HCT116 (cell line): Measurements from ENCODE around the gene HADH. TPM values are rescaled to one million over a fixed set of nuclear protein-coding genes. Genes with fewer than 3 reads are reported as not detected.
"Not testable (repeated sequence)": the region's sequence is repeated elsewhere in the genome, so short reads cannot be mapped to it uniquely, and the experiment has no call there.

Source experiments
- ATAC-seq: fragments of 200-7000 bp; cut with Tn5 transposase; 2 replicates; pipeline ENCODE4 v1.9.1; 2020; ENCODE audit warnings: mild to moderate bottlenecking, moderate library complexity
- BruUV-seq: library from RNA; stranded (reverse); fragments of 400-500 nt; replicated peaks from 2 replicates; lab custom pipeline; 2021; lab: Mats Ljungman, UMichigan
- CTCF ChIA-PET: fragments of 300-600 bp; sonication (Branson Sonifier 250); formaldehyde crosslinking; loops from one replicate; lab custom pipeline; 2021; ENCODE audit warnings: antibody characterized with exemption; lab: Charles Lee
- POLR2A ChIA-PET: fragments of 300-600, 350-600 bp; sonication (Branson Sonifier 250); formaldehyde crosslinking; loops from one replicate; lab custom pipeline; 2021; ENCODE audit warnings: antibody characterized with exemption; lab: Charles Lee
- RAD21 ChIA-PET, 2 experiments: fragments of 300-600 bp; sonication (Branson Sonifier 250); formaldehyde crosslinking; loops; one replicate each; lab custom pipeline; 2023; ENCODE audit warnings: low total read pairs in 2 of 2; ENCODE audit not compliant: uncharacterized antibody in 2 of 2, unreplicated experiment in 2 of 2, low non-redundant PET in 1 of 2; lab: Charles Lee
- DNase-seq: peaks from one replicate; pipeline ENCODE4 v3.0.0-alpha.2; 2010; ENCODE audit warnings: low read depth, low spot score
- H2AFZ ChIP-seq: fragments of 200-600 bp; shearing (Covaris generic), sonication (generic); 2 replicates; pipeline ENCODE4 v1.6.1; 2017; ENCODE audit warnings: low read depth, mixed run types, mixed read lengths, antibody characterized with exemption, low read length; ENCODE audit not compliant: poor library complexity, severe bottlenecking
- H3K27ac ChIP-seq: 2 replicates; pipeline ENCODE4 v1.5.1; 2012; ENCODE audit warnings: low read depth, low read length
- H3K27me3 ChIP-seq: fragments of 200-600 bp; sonication (generic); 2 replicates; pipeline ENCODE4 v1.6.1; 2016; ENCODE audit warnings: mixed run types, low read length, mixed read lengths; ENCODE audit not compliant: insufficient read depth
- H3K36me3 ChIP-seq, 2 experiments: fragments of 200-500 bp in 1 of 2; fragments of 200-600 bp in 1 of 2; sonication (Bioruptor generic) in 1 of 2; sonication (generic) in 1 of 2; 2 replicates each; pipeline versions ENCODE4 v1.5.1 to v1.6.1; 2014 to 2016; ENCODE audit warnings: low read length in 2 of 2, inconsistent platforms in 1 of 2, mixed read lengths in 1 of 2, mixed run types in 1 of 2; ENCODE audit not compliant: insufficient read depth in 2 of 2, control insufficient read depth in 1 of 2
- H3K4me1 ChIP-seq, 2 experiments: fragments of 200-600 bp in 1 of 2; sonication (generic) in 1 of 2; 2 replicates each; pipeline versions ENCODE4 v1.5.1 to v1.6.1; 2012 to 2017; ENCODE audit warnings: low read length in 2 of 2, inconsistent platforms in 1 of 2, mild to moderate bottlenecking in 1 of 2, mixed read lengths in 1 of 2, mixed run types in 1 of 2, moderate library complexity in 1 of 2; ENCODE audit not compliant: insufficient read depth in 2 of 2, control insufficient read depth in 1 of 2
- H3K4me2 ChIP-seq: fragments of 200-600 bp; sonication (generic); 2 replicates; pipeline ENCODE4 v1.6.1; 2017; ENCODE audit warnings: mixed run types, low read length, mixed read lengths
- H3K4me3 ChIP-seq, 2 experiments: fragments of 200-600 bp in 1 of 2; sonication (generic) in 1 of 2; replicated peaks in 1 of 2; 2 replicates each; pipeline ENCODE4 v1.5.1; 2011 to 2016; ENCODE audit warnings: low read length in 2 of 2, control low read depth in 1 of 2, low read depth in 1 of 2, mild to moderate bottlenecking in 1 of 2, mixed read lengths in 1 of 2, mixed run types in 1 of 2
- H3K79me2 ChIP-seq: fragments of 200-600 bp; sonication (generic); 2 replicates; pipeline ENCODE4 v1.6.1; 2017; ENCODE audit warnings: mild to moderate bottlenecking, mixed run types, low read length, moderate library complexity, mixed read lengths; ENCODE audit not compliant: insufficient read depth
- H3K9ac ChIP-seq: fragments of 200-600 bp; sonication (generic); 2 replicates; pipeline ENCODE4 v1.6.1; 2016; ENCODE audit warnings: low read length, mixed read lengths
- H3K9me2 ChIP-seq: fragments of 200-600 bp; sonication (generic), shearing (Covaris generic); 2 replicates; pipeline ENCODE4 v1.6.1; 2017; ENCODE audit warnings: mixed run types, mild to moderate bottlenecking, moderate library complexity; ENCODE audit not compliant: insufficient read depth
- H3K9me3 ChIP-seq, 2 experiments: fragments of 200-500 bp in 1 of 2; fragments of 200-600 bp in 1 of 2; sonication (Bioruptor generic) in 1 of 2; sonication (generic) in 1 of 2; 2 replicates each; pipeline ENCODE4 v1.6.1; 2014 to 2017; ENCODE audit warnings: low read length in 2 of 2, mixed read lengths in 2 of 2, inconsistent platforms in 1 of 2, low read depth in 1 of 2, mild to moderate bottlenecking in 1 of 2, mixed run types in 1 of 2, moderate library complexity in 1 of 2; ENCODE audit not compliant: control insufficient read depth in 1 of 2, insufficient read depth in 1 of 2
- H4K20me1 ChIP-seq: fragments of 200-600 bp; sonication (generic), shearing (Covaris generic); 2 replicates; pipeline ENCODE4 v1.6.1; 2017; ENCODE audit warnings: mixed run types, mild to moderate bottlenecking, moderate library complexity; ENCODE audit not compliant: insufficient read depth
- CEBPB ChIP-seq: IDR thresholded peaks from 2 replicates; pipeline ENCODE4 v1.6.1; 2012; ENCODE audit warnings: low read depth
- EGR1 ChIP-seq: IDR thresholded peaks from 2 replicates; pipeline ENCODE4 v1.6.1; 2012; ENCODE audit warnings: low read depth
- EZH2 ChIP-seq: fragments of 200-600 bp; sonication (generic); IDR thresholded peaks from 2 replicates; pipeline ENCODE4 v1.6.1; 2017; ENCODE audit warnings: antibody characterized with exemption, mixed run types
- POLR2A ChIP-seq: IDR thresholded peaks from 2 replicates; pipeline ENCODE4 v1.7.0; 2011; ENCODE audit warnings: borderline replicate concordance; ENCODE audit not compliant: insufficient read depth, insufficient read length; ENCODE audit errors: extremely low read depth
- POLR2AphosphoS5 ChIP-seq: IDR thresholded peaks from 2 replicates; pipeline ENCODE4 v1.6.1; 2011; ENCODE audit warnings: mild to moderate bottlenecking, low read depth, low read length, moderate library complexity
- SP1 ChIP-seq: IDR thresholded peaks from 2 replicates; pipeline ENCODE4 v1.6.1; 2012; ENCODE audit warnings: low read depth
- SRF ChIP-seq: IDR thresholded peaks from 2 replicates; pipeline ENCODE4 v1.6.1; 2012; ENCODE audit warnings: low read depth
- ZFX ChIP-seq: fragments of 450-650 bp; IDR thresholded peaks from 2 replicates; pipeline ENCODE4 v1.6.1; 2017
- intact Hi-C: fragments of 100-400 bp; cut with micrococcal nuclease; formaldehyde crosslinking; loops from 2 replicates; pipeline ENCODE4 v1.10.0; 2022
- total RNA-seq: library from RNA; stranded (reverse); gene quantifications from one replicate; pipeline ENCODE4 v1.2.1, GENCODE V29; 2021; ENCODE audit not compliant: unreplicated experiment
- TF ChIP-seq, protein P1 (sequence below): IDR thresholded peaks from 2 replicates; pipeline ENCODE4 v1.6.1; 2012
- TF ChIP-seq, protein P2 (sequence below), 3 experiments: fragments of 200-600 bp in 1 of 3; sonication (generic) in 1 of 3; IDR thresholded peaks in 2 of 3; conservative IDR thresholded peaks in 1 of 3; 2 replicates each; pipeline ENCODE4 v1.5.1; 2012 to 2017; ENCODE audit warnings: low read depth in 2 of 3, low read length in 2 of 3, antibody characterized with exemption in 1 of 3, borderline replicate concordance in 1 of 3, control low read depth in 1 of 3, mild to moderate bottlenecking in 1 of 3, mixed read lengths in 1 of 3, mixed run types in 1 of 3, moderate library complexity in 1 of 3; ENCODE audit not compliant: insufficient read depth in 1 of 3

Gene HADH
- total RNA-seq, 1 experiment from 2014 or later, result 30.2 TPM

DNA sequence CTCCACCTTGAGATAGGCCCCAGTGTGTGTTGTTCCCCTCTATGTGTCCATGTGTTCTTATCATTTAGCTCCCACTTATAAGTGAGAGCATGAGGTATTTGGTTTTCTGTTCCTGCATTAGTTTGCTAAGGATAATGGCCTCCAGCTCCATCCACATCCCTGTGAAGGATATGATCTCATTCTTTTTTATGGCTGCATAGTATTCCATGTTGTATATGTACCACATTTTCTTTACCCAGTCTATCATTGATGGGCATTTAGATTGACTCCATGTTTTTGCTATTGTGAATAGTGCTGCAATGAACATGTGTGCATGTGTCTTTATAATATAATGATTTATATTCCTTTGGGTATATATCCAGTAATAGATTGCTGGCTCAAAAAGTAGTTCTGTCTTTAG, 22.2 kb upstream of the HADH start:
- not testable (repeated sequence) for BruUV-seq, ATAC-seq, H3K27ac ChIP-seq

DNA sequence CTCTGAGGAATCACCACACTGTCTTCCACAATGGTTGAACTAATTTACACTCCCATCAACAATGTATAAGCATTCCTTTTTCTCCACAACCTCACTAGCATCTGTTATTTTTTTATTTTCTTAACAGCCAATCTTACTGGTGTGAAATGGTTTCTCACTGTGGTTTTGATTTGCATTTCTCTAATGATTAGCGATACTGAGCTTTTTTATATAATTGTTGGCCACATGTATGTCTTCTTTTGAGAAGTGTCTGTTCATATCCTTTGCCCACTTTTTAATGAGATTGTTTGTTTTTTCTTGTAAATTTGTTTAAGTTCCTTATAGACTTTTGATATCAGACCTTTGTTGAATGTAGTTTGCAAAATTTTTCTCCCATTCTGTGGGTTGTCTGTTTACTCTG, 21.8 kb upstream of the HADH start:
- POLR2A ChIA-PET, H3K9me2 ChIP-seq, H3K4me3 ChIP-seq, ATAC-seq, H4K20me1 ChIP-seq, H3K4me2 ChIP-seq, H3K79me2 ChIP-seq, CTCF ChIA-PET, H3K36me3 ChIP-seq, H3K9me3 ChIP-seq, BruUV-seq, DNase-seq, H3K27ac ChIP-seq, RAD21 ChIA-PET, H3K4me1 ChIP-seq, H3K9ac ChIP-seq, intact Hi-C loops, H2AFZ ChIP-seq, H3K27me3 ChIP-seq: not testable (repeated sequence)

More for the DNA sequence above, 22.2 kb upstream of the HADH start:
- RAD21 ChIA-PET, DNase-seq, H2AFZ ChIP-seq, CTCF ChIA-PET, H3K4me3 ChIP-seq, intact Hi-C loops, H3K4me1 ChIP-seq, H3K27me3 ChIP-seq, H3K9ac ChIP-seq, H3K79me2 ChIP-seq, H3K9me3 ChIP-seq, H3K4me2 ChIP-seq, H3K9me2 ChIP-seq, H4K20me1 ChIP-seq, H3K36me3 ChIP-seq, POLR2A ChIA-PET: not testable (repeated sequence)

DNA sequence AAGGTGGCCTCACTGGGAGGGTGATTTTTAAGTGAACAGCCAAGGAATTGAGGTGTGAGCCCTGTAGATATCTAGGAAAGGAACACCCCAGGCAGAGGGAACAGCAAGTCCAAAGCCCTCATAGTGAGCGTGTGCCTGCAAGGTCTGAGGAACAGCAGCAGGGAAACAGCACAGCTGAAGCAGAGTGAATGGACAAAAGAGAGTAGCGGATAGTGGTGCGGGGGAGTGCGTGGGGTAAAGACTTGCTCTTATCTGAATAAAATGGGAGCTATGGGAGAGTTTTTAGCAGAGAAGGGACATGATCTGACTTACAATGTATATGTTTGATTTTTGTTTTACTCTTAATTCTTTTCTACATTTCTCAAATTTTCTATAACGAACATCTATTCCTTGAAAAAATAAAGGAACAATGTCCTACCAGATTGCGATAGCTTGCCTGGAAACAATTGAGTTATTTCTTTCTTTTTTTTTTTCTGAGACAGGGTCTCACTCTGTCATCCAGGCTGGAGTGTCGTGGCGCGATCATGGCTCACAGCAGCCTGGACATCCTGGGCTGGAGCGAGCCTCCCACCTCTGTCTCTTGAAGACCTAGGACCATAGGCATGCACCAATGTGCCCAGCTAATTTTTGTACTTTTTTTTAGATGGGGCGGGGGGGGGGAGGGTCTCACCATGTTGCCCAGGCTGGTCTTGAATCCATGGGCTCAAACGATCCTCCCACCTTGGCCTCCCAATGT, 19.5 kb upstream of the HADH start:
- Histone ChIP-seq H2AFZ (no peak overlapping the region), H4K20me1 (no peaks in the 10 kb centered on the region), H3K79me2 (no peaks in the 10 kb centered on the region), H3K4me1 (no peaks in the 10 kb centered on the region), H3K36me3 (no peaks in the 10 kb centered on the region), H3K27me3 (no peaks in the 10 kb centered on the region), H3K4me3 (no peak overlapping the region), H3K9me2 (no peaks in the 10 kb centered on the region), H3K27ac (no peak overlapping the region)
- no peak for DNase-seq
- BruUV-seq, result no TSS peak
- RAD21 ChIA-PET, result no interaction called here
- ATAC-seq, result no peak
- TF ChIP-seq SP1 (no peak), SRF (no peak), POLR2AphosphoS5 (no peak), POLR2A (no peak), ZFX (no peak), EGR1 (no peak), EZH2 (no peak), CEBPB (no peak)
- TF ChIP-seq, protein P1, sequence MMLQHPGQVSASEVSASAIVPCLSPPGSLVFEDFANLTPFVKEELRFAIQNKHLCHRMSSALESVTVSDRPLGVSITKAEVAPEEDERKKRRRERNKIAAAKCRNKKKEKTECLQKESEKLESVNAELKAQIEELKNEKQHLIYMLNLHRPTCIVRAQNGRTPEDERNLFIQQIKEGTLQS, result no peak
- TF ChIP-seq, protein P2, sequence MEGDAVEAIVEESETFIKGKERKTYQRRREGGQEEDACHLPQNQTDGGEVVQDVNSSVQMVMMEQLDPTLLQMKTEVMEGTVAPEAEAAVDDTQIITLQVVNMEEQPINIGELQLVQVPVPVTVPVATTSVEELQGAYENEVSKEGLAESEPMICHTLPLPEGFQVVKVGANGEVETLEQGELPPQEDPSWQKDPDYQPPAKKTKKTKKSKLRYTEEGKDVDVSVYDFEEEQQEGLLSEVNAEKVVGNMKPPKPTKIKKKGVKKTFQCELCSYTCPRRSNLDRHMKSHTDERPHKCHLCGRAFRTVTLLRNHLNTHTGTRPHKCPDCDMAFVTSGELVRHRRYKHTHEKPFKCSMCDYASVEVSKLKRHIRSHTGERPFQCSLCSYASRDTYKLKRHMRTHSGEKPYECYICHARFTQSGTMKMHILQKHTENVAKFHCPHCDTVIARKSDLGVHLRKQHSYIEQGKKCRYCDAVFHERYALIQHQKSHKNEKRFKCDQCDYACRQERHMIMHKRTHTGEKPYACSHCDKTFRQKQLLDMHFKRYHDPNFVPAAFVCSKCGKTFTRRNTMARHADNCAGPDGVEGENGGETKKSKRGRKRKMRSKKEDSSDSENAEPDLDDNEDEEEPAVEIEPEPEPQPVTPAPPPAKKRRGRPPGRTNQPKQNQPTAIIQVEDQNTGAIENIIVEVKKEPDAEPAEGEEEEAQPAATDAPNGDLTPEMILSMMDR (IDR thresholded peaks at IDR 0.05 in 2 of 3, conservative IDR thresholded peaks at IDR 0.05 in 1 of 3; ENCODE audit: borderline replicate concordance in 1 of 3, insufficient read depth in 1 of 3, low read depth in 2 of 3, low read length in 2 of 3), result no peak
- TF ChIP-seq, all 23 proteins: peak for 0
- intact Hi-C loops, result no loop called here
- no peak overlapping the region for H3K4me2 ChIP-seq
- no peaks in the 10 kb centered on the region for H3K9me3 ChIP-seq
- CTCF ChIA-PET, result no interaction called here
- no peak overlapping the region for H3K9ac ChIP-seq
- POLR2A ChIA-PET, result no interaction called here
